Stimulated activated CD8-positive, alpha-beta memory T cell treated with anti-CD3 and anti-CD28 coated beads, Interleukin-7, amount 100 ng/mL, for 48 hours (primary cell): ENCODE measurements around the gene RASSF1.

Experiments
- DNase-seq, 2 donors: peaks; one replicate each; pipeline ENCODE4 v3.0.0-alpha.2; 2020; ENCODE audit warnings: low read depth in 1 of 2; ENCODE audit errors: extremely low read depth in 1 of 2

RASSF1 gene

GRCh38 chr3:50340448-50341329, at the start of gene RASSF1:
Gene RASSF1 (minus strand): TSS chr3:50340836. CDS start chr3:50340805, 31 bp downstream.
- peak; percentile 67 to 71 for DNase-seq

GRCh38 chr3:50389414-50389767, 48.8 kb upstream of the RASSF1 start:
- DNase-seq: no peak

- DNase-seq: no peak
Measured at GRCh38 chr3:50388720-50389413, 48.2 kb upstream of the RASSF1 start.

- no peak for DNase-seq
Measured at GRCh38 chr3:50388016-50388719, 47.5 kb upstream of the RASSF1 start.

- DNase-seq: no peak
Measured at GRCh38 chr3:50385754-50386153, 45.1 kb upstream of the RASSF1 start.

DNA sequence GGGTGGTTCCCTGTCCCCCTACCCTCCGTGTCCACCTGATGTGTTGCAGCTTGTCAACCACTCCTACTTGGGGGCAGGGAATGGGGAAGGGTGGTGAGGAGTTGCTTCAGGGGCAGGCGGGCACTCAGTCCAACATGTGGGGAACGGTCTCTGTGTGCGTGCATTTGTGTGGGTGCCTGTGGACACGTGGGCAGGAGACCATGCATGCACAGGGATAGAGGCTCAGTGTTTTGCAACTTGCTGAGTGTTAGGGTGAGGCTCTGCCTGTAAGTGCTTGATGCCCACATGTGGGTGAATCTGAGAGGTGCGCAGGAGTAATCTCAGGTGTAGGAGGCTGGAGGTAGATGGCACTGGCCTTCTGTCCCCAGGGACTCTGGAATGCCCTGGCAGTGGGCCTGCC, 43.1 kb upstream of the RASSF1 start:
- DNase-seq: no peak

- no peak for DNase-seq
Measured at GRCh38 chr3:50382722-50383121, 42.1 kb upstream of the RASSF1 start.

DNA sequence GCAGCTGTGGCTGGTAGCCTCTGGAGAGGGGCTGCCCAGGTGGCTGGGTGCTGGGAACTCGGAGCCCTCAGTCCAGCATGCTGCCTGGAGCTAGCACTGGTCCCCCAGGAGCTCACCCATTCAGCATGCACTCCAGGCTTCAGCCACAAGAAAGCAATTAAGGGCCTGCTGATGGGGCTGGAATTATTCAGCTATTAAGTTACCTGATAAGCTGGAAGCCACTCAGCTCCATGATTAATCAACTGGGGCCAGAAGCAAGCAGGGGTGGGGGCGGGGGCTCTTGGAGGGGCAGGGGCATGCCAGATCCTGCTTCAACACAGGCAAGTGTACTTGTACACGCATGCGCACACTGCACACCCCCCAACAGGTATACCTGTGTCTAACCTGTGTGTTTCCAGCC, 40.7 kb upstream of the RASSF1 start:
- DNase-seq: no peak

DNA sequence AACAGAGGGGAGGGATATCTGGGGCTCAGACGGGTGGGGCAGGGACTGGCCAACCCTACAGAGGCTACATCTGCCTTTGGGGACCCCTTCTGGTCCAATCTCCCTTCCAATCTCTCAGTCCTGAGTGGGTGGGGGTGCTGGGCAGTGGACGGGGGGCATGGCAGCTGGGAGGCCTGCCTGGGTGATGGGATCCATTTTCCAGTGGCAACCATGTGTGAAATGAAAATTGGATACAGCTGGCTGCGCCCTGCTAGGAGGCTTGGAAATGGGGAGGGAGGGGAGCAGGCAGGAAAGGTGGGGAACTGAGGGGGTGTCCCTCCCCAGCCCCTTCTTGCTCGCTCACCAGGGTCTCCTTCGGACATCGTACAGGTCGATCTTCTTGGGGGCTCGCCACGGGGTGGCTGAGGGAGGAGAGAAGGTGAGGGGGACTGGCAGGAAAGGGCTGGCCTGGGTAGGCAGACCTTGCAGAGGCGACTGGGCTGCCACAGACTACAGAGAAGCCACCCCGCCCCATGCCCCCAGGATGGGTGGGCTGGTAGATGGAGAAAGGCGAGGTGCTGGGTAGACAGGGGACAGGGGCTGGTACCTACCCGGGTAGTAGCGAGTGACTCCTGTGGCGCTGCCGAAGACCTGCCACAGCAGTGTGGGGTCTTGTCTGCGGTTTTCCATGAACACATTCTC, 39.9 kb upstream of the RASSF1 start:
- no peak for DNase-seq

DNA sequence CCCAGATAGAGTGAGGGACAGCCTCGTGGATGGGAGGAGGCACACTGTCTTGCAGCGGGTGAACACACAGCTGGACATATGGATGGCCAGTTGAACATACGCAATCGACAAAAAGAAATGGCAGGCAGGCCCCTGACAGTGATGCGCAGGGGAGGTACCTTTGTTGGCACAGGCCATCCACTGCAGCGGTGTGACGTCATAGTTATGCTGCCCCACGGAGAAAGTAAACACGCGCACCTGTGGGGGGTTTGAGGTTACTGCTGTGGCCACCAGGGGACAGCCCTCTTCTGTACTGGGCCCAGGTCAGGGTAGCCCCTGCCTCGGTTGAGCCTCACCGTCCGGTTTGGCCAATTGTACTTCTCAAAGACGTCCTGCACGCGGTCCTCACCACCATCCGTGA, 38.1 kb upstream of the RASSF1 start:
- no peak for DNase-seq

- DNase-seq: no peak
Measured at GRCh38 chr3:50378024-50378423, 37.4 kb upstream of the RASSF1 start.

DNA sequence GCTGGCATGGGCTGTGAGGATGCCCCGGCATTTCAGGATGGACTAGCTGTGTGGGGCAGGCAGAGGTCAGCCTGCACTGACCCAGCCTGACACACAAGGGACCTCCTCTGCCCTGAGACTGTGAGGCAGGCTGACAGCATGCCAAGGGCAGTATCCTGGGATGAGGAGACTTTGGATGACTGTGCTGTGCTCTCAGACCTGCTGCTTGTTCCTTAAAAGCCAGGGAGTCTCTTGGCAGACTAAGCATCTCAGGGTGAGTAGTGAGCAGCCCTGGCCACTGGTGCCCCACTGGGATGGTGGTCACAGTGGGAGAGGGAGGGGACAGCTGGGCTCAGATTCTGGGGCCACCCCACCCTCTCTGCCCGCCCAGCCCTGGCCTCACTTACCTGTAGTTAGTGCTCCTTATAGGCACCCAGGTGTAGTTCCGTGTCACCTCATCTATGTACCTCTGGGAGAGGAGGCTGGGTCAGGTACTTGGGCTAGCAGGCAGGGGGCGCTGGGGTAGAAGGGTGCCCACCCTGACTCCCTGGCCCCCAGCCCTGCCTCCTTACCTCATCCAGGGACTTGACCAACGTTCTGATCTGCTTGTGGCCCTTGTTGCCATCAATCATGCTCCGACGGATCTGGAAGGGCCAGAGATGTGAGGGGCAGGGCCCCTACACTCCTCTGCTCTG, 34.8 kb upstream of the RASSF1 start:
- no peak for DNase-seq

DNA sequence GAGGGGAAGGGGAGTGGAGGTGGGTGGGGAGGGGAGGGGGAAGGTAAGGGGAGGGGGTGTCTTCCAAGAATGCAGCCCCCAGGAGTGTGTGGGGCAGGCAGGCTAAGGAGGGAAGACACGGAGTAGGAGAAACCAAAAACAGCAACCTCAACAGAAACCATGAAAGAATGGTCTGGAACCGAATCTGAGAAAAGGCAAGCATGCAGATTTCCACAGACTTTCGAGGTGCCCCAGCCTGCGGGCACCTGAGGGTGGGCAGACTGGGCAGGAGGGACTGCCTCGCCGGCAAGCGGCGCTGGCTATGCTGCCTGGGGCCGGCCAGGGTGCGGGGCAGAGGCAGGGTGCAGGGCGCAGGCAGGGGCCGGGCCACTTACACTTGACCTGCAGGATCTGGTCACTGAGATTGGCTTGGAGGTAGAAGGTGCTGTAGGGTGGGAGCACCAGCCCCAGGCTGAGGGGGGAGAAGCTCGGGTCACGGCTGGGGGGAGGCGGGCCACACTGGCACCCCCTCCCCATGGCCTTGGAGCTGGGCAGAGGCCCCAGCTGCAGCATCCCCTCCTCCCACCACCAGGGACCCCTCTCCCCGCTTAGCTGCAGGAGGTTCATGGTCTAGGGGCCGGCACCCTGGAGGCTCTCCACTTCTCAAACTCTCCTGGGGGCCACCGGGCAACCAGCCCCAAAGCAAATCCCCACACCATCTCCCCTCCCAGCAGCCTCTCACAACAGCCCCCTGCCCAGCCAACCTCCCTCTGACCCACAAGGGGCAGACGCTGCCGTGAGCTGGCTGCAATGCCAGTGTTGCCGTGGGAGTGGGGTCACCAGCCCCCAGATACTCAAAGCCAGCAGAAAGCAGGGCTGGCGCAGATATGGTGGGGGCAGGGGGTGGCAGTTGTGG, 34.0 kb upstream of the RASSF1 start:
- no peak for DNase-seq

- no peak for DNase-seq
Measured at GRCh38 chr3:50373146-50374051, 32.8 kb upstream of the RASSF1 start.

- no peak for DNase-seq
Measured at GRCh38 chr3:50372349-50372748, 31.7 kb upstream of the RASSF1 start.

- DNase-seq: no peak
Measured at GRCh38 chr3:50371133-50371685, 30.6 kb upstream of the RASSF1 start.

GRCh38 chr3:50370594-50370993, 30.0 kb upstream of the RASSF1 start:
- no peak for DNase-seq

- no peak for DNase-seq
Measured at GRCh38 chr3:50369012-50369670, 28.5 kb upstream of the RASSF1 start.
